GM21390 (cell line): ENCODE results near the gene MSRB1.
"Not testable (repeated sequence)": the region's sequence is repeated elsewhere in the genome, so short reads cannot be mapped to it uniquely, and the experiment has no call there.

ENCODE experiments used
- ATAC-seq: cut with Tn5 transposase; IDR thresholded peaks from one replicate; pipeline ENCODE4 v1.9.1; 2021; ENCODE audit not compliant: unreplicated experiment

Gene MSRB1

DNA sequence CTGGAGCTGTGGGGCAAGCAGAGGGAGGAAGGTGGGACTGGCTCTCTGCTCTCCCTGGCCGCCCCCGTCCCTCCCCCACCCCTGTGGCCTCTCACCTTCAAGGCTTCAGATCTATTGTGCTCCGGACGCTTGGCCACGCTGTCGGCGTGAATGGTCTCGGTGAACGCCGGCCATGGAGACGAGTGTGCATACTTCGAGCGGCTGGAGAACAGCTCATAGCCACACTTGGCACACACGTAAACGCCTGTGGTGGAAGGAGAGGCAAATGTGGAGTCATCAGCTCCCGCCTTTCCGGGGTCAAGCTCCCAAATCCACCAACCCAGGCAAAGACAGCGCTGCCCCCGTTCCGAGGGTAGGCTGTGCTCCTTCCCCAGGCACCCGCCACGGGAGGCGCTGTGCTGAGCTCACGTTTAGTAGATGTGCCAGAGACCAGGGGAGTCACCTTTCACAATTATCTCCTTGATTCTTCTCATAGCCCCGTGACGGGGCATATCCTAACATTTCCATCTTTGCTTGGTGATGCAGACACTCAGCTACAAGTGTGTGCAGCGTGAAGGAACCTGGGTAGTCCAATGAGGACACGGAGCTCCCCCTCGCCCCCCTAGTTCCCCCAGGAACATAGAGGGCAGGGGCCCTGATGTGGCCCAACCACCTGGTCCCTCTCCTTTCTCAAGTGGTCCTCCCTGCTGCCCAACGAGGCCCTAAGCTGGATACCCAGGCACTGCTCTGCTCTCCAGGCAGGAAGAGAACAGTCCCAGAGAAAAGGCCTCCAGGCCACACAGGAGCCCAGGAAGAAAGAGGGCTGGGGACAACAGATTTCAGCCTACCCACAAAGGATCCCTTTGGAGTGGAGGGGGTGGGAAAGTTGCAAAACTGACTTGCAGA lies 1.6 kb downstream of the MSRB1 start:
- no peak for ATAC-seq

DNA sequence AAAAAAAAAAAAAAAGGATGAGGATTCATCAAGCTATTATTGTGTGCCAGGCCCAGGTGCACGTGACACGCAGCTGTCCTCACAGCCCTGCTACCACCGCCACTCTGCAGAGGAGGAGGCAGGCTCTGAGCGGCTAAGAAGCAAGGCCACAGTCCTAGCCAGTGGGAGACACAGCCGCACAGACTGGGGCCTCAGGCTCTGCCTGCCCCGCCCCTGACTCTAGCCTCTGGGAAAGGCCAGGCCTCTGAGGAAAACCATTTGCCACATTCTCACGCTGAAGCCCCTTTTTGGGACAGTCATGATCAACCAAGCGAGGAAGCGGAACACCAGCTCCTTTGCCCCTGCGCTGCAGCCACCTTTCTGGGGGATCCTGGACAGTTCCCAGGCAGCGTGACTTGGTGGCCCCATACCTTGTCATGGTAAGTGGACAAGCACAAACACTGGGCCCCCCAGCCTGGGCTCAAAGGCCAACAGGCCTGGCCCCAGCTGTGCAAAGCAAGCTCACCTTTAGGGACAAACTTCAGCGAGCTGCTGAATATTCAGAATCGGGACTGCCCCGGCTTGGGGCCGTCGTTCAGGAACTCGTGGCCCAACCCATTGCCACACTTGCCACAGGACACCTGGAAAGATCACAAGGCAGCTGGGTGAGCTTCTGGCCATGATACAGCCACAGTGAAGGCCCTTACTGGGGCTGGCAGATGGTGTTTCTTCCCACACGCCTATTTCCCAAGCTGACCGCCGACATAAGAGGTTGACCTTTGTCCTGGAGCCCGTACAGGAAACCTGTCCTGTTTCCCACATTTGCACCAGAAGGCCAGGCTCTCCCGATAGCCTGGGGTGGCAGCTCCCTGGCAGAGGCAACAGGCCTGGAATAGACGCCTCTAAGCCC lies 2.5 kb downstream of the MSRB1 start:
- ATAC-seq, result no peak

DNA sequence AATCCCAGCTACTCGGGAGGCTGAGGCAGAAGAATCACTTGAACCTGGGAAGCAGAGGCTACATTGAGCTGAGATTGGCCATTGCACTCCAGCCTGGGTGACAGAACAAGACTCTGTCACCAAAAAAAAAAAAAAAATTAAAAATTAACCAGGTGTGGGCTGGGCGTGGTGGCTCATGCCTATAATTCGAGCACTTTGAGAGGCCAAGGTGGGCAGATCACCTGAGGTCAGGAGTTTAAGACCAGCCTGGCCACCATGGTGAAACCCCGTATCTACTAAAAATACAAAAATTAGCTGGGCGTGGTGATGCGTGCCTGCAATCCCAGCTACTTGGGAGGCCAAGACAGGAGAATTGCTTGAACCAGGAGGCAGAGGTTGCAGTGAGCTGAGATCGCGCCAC lies 3.2 kb downstream of the MSRB1 start:
- ATAC-seq, result not testable (repeated sequence)

DNA sequence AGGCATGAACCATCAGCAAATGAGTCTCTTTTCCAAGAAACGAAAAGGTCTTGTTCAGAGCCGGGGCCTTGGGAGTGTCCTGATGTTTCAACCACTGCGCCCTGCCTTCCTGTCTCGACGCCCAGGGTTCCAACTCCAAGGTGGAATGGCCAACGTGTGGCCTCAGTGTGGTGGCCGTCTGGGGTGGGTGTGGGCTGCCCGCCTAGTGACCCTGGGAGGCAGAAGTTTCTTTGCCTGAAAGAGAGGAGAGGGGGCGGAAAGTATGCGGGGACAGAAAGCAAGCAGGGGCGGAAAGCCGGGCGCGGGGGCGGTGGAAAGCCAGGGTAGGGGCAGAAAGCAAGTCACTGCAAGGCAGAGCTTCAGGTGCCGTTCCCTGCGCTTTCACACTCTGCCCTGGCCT lies 4.1 kb downstream of the MSRB1 start:
- ATAC-seq, result no peak

DNA sequence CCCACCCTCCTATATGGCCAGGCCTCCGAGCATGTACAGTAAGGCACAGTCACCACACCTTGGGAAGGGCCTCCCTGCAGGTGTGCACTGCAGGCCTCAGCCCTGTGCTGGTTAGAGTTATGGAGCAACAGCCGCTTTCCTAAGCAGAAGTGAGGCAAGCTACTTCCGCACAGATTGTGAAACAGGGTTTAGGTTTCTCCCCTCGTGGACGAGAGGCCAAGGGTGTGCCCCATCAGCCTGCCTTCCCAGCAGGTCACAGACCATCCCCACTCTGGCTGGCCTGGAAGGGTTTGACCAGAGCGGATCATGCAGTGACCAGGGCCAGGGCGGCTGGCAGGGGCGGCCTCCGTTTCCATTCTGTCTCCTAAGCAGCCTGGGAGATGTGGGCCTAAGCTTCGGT lies 4.7 kb downstream of the MSRB1 start:
- no peak for ATAC-seq

DNA sequence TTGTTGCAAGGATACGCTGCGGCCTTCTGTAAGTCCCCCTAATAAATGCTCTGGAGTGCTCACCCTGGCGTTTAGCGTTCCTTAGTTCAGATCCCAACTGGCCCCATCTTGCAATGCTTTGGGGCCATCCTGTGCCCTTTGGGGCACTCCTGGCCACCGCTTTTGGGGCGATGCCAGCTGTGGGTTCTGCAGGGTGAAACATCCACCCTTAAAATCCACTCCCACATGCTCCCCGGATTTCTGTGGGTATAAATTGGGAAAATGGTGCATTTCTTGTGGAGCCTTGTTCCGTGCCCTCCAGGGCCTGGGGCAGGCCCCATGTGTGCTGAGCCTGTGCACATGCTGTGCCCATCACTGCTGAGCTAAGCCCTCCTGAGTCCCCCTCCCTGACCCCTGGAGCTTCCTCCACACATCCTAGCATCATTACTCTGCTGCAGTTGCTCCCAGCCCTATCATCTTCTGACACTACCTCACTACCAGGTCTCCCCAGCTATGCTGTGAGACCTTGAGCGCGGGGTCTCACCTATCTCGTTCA lies 6.0 kb downstream of the MSRB1 start:
- no peak for ATAC-seq

DNA sequence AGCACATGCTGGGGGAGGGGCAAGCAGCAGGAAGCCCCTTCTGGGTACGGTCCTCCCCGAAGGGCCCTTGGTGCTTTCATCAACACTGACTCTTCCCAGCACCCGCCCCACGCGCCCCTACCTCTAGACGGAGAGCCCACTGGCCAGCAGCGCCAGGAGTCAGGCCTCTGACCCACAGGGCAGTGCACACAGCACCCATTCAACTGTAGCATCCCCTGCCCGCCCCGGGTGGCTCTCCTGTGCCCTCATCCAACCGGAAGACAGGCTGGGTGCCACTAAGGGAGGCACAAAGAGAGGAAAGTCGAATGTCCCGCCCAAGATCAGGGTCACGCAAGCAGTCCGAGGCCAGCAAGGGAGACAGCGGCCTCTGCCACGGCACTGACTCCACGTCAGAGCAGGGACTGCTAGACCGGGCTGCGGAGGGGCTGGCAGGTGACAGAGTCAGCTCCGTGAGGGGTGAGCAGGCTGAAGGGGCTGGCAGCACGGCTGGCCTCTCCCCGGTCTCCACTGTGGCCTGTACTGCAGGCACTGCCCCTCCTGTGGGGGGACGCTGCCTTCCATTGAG lies 9.8 kb downstream of the MSRB1 start:
- no peak for ATAC-seq

DNA sequence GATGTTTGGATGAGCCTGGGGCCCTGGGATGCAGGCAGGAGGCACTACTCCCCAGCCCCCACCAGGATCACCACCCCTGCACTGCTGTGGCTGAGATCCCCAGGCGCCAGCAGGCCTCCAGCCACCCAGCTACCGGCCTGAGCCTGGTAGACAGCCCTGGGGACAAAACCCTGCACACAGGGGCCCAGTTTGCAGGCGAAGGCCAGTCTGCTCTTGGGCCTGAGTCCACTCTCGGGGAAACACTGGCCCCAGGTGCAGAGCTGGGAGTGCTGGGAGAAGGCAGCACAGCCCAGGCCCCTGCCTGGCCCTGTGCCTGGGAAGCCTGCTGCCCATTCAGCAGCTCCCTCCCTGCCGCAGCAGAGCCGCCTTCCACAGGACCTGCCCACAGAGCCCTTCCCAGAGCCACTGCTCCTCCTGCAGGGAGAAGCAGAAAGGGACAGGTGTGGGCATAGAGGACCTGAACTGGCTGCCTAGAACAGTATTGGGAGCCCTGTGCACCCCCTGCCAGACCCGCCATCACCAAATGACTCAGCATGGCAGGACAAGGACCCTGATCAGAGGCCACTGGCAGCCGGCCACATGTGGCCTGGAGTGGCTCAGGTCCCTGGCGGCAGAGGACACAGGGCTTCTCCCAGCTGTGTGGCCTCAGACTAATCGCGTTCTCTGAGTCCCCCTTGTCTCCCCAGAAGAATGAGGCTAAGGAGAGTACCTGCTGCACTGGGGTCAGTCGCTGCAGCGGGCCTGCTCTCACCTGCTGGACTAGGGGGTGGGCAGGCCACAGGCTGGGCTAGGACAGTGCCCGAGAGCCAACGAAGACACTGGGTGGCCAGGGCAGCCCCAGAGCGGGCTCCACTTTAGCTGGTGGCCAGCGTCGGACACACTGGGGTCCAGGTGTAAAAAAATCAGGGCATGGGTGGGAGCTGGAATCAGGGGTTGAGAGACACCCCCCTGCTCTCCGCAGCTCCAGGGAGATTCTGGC lies 10.7 kb downstream of the MSRB1 start:
- ATAC-seq, result no peak

DNA sequence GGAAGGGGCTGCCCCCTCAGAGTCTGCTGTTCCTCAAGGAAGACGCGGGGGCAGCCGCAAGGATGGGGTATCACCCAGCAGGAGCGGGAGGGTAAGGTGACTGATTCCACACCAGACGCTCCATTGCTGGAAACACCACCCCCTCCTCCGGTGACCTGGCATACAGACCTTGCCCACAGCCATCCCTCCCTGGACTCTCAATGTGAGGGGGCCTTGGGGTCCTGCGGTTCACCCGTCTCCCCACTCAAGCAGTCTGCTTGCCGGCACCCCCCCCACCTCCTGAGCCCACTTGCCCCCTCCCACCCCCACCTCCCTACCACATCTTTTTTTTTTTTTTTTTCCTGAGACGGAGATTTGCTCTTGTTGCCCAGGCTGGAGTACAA lies 12.7 kb downstream of the MSRB1 start:
- no peak for ATAC-seq

DNA sequence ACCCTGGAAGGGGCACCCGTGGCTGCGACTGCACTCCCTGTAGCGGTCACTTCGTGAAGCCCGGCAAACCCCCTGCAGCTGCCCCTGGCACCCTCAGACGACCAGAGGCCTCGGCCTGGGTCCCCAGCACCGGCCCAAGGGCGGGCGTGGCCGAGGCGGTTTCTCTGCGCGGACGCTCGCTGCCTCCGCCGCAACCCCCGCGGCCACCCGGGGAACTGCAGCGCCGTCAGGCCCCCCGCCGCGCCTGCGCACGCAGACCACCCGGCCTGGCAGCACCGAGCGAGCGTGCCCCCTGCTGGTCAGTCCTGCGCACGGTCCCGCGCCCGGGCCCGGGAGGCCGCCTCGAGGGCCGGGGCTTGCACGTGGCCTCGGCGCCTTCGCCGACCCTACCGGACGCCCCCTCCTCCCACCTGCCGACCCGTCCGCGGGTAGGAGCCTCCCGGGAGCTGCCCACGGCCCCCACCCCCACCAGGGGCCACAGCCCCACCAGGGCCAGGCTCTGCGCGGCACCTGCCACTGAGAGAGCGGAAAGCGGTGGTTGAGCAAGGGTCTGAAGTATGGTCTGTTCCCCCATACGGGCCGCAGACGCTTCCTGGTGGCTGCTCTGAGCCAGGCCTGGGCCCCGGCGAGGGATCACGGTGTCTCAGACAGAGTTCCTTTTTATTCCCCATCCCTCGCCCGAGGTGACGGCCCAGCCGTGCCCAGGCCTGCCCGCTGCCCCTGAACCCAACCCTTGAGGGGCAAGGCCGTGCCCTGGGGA lies 13.2 kb downstream of the MSRB1 start:
- peak; percentile 76 for ATAC-seq

DNA sequence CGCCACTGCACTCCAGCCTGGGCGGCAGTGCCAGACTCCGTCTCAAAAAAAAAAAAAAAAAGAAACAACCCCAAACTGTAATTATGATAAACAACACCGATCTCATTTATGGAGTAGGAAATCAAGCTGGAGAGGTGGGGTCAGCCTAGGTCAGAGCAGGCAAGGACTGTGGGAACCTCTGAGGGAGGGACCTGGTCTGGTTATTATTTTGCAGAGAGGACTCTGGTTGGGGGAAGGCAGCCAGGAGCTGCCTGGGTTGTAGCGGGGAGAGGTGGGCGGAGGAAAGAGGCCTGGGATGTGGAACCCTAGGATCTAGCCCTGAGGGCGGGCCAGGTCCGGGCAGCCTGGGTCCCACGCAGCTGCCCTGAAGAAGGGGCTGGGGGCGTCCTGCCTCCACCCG lies 13.9 kb downstream of the MSRB1 start:
- no peak for ATAC-seq

DNA sequence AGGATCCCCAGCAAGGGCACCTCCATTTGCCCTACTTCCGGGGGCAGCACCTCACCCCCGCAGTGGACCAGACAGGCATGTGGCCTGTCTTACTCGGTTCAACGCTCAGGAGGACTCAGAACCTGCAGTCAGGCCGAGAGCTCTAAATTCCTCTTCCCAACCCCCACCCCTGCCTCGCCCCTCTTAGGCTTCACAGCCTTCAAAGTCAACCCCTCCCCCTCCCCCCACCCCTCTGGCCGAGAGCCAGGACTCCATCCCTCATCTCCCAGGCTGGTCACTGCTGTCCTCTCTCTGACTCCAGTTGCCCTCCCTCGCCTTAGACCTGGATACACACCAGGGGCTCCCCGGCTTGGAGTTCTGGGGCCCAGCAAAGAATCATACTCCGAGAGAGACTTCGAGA lies 16.7 kb downstream of the MSRB1 start:
- ATAC-seq, result no peak

DNA sequence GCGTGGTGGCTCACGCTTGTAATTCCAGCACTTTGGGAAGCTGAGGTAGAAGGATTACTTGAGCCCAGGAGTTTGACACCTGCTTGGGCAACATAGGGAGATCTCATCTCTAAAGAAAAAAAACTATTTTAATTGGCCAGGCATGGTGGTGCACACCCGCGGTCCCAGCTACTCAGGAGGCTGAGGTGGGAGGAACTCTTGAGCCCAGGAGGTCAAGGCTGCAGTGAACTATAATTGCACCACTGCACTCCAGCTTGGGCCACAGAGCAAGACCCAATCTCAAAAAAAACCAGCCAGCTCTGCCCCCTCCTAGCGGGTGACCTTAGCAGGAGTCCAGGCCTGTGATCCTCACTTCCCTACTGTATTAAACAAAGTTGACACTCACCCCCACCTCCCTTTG lies 18.9 kb downstream of the MSRB1 start:
- ATAC-seq, result no peak

DNA sequence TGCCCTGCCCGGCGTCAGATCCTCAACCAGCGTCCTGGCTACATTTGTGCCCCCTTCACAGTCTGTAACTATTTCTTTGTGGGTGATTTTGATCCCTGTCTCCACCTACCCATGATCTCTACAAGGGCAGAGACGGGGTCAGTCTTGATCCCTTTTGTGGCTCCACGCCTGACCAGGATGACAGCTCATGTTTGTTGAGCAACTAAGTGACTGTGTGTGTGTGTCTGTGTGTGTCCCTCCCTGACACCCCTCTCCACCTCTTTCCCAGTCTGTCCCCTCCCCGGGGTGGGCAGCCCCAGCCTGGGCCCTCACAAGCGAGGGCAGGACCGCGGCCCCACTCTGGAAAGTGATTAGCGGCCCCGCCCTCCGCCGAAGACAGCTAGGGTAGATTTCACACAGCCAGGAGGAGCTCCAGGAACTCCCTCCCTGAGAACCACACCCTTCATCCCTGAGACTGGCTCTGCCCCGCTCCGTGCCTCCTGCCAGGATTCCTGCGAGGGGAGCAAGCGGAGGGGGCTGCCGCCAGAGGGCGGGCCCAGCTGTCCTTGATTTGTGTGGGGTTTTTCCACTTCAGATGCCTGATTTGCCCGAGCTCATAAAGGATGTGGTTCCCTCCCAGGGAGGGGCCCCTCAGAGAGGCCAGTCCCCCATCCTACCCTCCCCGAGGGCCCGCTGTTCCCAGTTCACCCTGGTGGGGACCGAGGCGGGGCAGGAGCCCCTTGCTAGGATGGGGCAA lies 19.5 kb downstream of the MSRB1 start:
- no peak for ATAC-seq

DNA sequence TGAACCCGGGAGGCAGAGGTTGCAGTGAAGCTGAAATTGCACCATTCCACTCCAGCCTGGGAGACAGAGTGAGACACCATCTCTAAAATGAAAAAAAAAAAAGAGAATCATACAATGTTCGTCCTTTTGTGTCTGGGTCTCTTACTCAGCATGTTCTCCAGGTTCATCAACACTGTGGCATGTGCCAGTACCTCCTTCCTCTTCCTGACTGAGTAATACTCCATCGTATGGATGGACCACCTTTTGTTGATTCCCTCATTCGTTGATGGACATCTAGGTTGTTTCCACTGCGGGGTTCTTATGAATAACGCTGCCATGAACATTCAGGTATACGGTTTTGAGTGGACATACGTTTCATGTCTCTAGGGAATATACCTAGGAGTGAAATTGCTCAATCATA lies 20.6 kb downstream of the MSRB1 start:
- ATAC-seq, result no peak

DNA sequence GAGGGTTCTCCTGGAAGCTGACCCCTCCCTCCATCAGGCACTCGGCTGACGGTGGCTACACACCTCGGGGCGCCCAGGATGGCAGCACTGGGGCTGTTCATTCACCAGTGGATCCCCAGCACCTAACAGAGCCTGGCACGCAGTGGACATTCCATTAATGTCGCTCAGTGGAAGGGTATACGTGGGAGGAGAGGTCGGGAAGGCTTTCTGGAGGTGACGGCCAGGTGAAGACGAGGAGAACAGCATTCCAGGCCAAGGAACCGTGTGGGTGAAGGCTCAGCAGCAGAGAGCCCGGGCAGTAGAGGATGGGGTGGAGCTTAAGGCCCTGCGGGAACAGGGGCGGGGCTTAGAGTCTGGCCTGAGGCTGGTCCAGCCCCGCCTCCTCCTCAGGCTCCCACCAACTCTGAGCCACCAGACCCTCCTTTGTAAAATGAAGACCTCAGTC lies 22.2 kb downstream of the MSRB1 start:
- no peak for ATAC-seq

DNA sequence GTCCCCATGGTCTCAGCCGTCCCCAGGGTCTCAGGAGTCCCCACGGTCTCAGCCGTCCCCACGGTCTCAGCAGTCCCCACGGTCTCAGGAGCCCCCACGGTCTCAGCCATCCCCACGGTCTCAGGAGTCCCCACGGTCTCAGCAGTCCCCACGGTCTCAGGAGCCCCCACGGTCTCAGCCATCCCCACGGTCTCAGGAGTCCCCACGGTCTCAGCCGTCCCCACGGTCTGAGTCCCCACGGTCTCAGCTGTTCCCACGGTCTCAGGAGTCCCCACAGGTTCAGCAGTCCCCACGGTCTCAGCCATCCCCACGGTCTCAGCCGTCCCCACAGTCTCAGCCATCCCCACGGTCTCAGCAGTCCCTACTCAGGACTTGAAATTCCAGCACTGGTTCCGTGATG lies 22.9 kb downstream of the MSRB1 start:
- not testable (repeated sequence) for ATAC-seq

DNA sequence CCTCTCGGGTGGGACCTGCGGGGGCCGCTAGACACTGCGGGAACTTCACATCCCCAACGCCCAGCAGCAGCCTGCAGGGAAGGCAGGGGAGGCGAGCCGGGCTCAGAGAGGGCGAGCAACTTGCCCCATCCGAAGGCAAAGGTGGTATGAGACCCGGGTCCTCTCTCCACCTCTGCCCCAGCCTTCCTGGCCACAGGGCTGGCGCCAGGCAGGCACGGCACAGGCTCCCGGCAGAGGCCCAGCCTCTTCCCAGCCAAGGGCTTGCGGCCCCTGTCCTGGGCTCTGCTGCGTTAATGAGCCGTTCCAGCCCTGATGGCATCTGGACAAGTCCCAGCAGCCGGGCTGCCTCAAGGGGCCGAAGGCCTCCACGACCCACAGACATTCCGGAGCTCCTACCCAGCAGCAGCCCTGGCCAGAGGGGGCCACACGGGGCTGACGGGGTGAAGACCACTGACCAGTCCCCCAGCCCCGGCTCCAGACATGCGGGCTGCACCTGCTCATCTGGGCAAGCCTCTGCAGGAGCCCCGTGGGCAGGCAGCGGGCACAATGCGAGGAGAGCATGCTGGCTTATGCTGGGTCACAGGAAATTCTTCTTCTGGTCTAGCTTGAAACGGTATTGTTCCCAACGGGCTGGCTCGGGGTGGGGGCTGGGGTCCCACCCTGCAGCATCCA lies 23.5 kb downstream of the MSRB1 start:
- ATAC-seq, result no peak
